Measurements from ENCODE around the gene MAML1.

Gene MAML1

DNA sequence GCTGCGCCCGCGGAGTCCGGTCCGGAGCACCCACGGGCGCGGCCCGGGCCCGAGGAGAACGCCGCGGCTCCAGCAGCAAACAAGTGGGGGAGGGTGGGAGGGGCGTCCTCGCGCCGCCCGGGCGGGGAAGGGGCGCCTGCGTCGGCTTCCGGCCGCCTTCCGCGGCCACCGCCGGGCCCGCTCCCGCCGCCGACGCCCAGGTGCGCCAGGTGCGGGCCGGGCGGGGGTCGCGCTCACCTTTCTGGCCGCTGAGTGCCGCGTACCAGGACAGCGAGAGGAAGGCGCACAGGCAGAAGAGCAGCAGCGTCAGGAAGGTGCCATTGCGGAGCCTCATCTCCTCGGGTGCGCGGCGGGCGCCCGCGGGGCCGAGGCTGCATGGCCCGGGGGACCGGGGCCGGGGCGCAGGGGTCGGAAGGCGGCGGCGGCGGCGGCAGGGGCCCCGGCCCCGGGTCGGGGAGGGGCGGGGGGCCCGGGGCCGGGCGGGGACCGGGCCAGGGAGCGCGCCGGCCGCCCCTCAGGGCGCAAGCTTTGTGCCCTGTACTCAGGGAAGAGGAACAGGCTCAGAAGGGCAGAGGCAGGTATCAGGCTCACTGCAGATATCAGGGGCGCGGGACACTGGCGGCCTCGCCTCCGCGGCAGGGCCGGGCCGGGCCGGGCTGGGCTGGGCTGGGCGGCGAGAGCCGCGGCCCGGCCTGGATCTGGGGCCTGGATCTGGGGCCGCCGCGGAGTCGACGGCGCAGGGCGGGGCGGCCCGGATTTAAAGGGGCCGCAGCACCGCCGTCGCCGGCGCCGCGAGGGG is 73.8 kb downstream of the MAML1 start, which contains the start of gene MGAT4B:
MGAT4B (minus strand) TSS at position 617 of the 799 bp plus-strand sequence; CDS start at position 334, 283 bp downstream.
- DNase-seq: peak; percentile 98

- no peak for DNase-seq
Observed at GRCh38 chr5:179812135-179812825, 79.7 kb downstream of the MAML1 start.

DNA sequence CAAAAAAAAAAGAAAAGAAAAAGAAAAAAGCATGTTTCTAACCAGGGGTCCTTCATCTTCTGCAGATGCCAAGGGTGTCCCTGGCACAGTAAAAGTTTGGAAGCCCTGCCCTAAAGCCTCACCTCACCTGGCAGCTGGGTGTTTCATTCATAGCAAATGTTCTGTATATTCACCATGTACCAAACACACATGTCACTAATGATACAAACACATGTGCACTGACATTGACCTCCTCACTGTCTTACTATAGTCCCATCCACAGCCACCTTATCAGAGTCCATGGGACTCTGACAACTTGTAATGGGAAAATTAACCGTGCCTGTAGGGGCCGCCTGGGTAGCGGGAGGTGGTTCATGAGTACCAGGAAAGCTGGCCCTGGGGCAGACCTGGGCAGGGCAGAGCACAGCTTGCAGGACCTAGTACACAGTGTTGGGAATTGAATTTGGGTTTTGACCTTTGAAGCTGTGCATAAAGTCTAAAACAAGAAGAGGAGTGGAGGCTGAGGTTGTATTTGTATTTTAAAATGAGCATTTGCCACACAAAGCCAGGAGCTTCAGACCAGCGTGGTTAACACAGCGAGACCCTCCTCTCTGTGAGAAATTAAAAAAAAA is 80.5 kb downstream of the MAML1 start:
- no peak for DNase-seq

GRCh38 chr5:179814090-179814489 is 81.5 kb downstream of the MAML1 start:
- DNase-seq: no peak

- DNase-seq: no peak
Observed at GRCh38 chr5:179815491-179816249, 83.0 kb downstream of the MAML1 start.

GRCh38 chr5:179816401-179816795 is 83.8 kb downstream of the MAML1 start:
- no peak for DNase-seq

GRCh38 chr5:179816796-179817469 is 84.3 kb downstream of the MAML1 start:
- no peak for DNase-seq

DNA sequence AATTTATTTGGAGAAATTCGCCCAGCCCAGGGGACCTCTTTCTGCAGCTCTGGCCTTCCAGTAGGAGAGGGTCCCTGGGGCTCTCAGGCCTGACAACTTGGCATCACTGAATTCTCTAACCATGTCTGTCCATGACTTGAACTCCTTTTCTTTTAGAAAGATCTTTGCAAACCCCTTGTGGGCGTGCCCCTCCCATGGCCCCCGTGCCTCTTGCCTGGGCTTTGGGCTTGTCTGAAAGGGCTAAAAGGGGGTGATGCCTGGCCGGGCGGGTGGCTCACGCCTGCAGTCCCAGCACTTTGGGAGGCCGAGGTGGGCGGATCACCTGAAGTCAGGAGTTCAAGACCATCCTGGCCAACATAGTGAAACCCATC is 84.8 kb downstream of the MAML1 start:
- DNase-seq: no peak

DNA sequence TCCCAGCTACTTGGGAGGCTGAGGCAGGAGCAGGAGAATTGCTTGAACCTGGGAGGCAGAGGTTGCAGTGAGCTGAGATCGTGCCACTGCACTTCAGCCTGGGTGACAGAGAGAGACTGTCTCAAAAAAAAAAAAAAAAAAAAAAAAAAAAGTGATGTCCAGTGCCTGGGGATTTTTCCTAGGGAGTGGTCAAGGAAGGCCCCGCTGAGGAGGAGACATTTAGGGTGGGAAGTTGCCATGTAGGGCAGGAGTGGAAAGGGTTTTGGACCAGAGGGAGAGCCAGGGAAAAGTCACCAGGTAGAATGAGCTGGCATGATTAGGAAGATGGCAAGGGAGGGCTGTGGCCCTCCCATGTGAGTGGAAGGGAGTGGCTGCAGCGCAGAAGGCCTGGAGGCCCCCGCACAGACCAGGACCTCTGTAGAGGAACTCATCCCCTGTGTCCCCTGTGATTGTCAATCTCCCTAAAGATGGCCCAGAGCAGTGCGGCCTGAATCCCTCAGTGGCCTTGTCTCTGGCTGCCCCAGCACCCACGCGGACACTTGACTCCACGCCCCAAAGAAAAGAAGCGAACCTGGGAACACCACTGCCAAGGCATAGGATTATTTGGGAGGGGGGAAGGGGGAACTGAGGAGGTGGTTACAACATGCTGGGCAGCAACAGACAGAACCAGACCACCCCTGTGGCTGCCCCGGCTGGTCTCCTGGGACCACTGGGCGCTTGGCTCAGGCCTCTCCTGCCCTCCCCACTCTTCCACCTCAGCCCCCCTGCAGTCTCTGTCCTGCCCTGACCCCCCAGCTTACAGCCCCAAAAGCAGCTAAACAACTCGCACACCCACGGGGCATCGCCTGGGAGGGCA is 85.5 kb downstream of the MAML1 start:
- DNase-seq: peak; percentile 35

GRCh38 chr5:179818746-179819295 is 86.2 kb downstream of the MAML1 start:
- peak; percentile 96 for DNase-seq

DNA sequence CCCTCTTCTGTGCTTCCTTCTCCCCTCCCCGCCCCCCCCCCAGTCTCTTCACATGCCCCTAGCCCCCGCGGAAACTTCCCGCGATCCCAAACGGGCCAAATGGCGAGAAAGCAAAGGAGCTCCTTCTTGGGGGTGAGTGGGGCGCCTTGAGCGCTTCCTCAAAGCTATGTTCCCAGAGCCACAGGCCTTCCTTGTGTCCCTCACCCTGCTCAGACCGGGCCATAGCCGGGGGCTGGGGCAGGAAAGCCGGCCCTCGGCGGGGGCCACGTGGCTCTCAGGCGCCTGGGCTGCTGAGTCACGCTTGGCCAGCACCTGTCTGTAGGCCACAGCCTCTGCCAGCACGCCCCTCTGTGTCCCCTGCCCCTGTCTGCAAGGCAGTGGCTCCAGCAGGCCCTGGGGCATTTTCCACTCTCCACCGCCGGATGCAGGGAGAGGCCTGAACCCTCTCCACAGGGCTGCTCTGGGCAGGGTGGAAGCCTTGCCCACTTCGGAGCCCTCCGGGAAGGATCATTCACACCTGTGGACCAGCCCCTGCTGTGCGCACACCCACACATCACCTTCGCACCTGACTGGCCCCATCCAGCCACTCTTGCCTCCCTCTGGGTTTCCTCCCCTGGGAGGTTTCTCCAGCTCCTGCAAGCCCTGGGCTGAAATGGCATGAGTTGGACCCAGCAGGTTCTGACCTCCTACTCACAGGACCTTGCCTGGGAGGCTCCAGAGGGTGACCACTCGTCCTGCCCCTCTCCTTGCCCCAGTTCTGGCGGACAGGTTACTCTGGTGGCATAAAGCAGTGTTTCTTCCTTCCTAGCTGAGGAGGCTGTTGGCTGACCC is 86.9 kb downstream of the MAML1 start:
- DNase-seq: peak; percentile 67

DNA sequence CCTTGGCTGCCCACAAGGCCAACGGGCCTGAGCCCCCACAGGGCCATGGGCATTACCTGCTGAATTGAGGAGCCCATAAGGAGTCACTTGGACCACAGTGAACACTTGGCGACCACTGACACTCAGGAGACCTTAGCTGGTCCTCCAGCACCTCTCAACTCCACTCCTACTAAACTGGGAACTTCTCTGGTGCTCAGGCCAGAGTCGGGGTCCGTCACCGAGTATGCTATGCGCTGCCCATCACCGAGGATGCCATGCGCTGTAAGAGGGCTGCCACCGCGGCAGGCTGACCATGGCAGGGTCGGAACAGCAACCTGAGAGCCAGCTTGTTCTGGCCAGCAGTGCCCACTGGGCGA is 87.5 kb downstream of the MAML1 start:
- no peak for DNase-seq

- DNase-seq: peak; percentile 91
Observed at GRCh38 chr5:179820483-179821297, 88.1 kb downstream of the MAML1 start, which contains the start of gene SQSTM1. TSS of gene SQSTM1 (plus strand) at chr5:179820905. CDS start at chr5:179820937, 32 bp downstream.

GRCh38 chr5:179821298-179822058 is 88.9 kb downstream of the MAML1 start:
- peak; percentile 96 for DNase-seq

- no peak for DNase-seq
Observed at GRCh38 chr5:179822059-179822432, 89.4 kb downstream of the MAML1 start.

DNA sequence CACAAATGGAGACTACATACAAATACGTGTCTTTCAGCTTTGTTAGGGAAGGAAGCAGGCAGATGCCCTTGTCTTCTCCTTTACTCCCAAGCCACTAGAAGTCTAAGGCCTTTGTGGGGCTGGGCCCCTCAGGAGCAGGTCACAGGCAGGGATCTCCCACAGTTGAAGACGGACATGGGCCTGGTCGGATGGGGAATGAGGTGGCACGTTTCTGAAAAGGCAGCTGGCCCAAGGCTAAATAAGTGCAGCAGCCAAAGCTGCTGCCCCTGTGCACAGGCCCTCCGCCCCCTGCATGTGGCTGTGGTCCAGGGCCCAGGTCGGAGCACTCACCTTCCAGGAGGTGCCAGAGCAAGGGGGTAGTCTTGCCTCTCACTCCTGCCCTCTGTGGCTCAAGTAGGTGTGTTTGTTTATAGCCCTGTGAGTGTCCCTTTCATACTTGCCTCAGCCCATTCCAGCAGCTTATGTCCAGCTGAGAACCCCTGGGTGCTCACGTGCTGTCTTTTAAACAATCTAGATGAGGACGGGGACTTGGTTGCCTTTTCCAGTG is 89.9 kb downstream of the MAML1 start:
- no peak for DNase-seq

DNA sequence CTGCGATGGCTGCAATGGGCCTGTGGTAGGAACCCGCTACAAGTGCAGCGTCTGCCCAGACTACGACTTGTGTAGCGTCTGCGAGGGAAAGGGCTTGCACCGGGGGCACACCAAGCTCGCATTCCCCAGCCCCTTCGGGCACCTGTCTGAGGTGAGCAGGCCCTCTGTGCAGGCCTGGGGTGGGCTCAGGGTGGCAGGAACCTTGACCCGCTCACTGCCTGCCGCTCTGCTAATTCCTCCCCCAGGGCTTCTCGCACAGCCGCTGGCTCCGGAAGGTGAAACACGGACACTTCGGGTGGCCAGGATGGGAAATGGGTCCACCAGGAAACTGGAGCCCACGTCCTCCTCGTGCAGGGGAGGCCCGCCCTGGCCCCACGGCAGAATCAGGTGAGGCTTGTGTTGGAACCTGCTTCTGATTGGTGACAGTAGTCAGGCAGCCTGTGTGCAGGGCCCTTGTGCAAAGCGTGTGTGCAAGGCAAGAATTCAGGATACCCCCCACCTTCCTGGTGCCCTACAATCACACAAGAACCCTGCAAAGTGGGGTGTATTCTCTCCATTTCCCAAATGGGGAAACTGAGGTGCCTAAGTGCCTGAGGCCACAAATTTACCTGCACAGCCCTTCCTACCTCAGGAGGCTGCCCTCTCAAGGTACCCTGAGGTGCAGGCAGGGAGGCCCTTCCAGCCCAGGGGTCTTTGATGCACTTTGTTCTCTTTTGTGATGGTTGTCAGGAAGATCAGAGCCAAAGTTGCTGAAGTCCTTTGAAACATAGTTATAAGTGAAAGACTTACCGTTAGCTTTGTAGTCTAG is 91.5 kb downstream of the MAML1 start:
- DNase-seq: no peak

All from 8988T (cell line).